Lower leg skin (tissue), 4 donors: Measurements from ENCODE around the gene BMP6. TPM values are rescaled to one million over a fixed set of nuclear protein-coding genes. Genes with fewer than 3 reads are reported as not detected.

Experiments
- DNase-seq, 2 donors: peaks; one replicate each; pipeline ENCODE4 v3.0.0-alpha.2; 2019; ENCODE audit warnings: low spot score in 2 of 2
- H3K4me3 ChIP-seq: fragments of 200-600 bp; sonication (generic); 2 replicates; pipeline ENCODE4 v1.5.1; 2017; ENCODE audit warnings: mild to moderate bottlenecking, low read depth; ENCODE audit not compliant: poor library complexity, severe bottlenecking
- CTCF ChIP-seq, 3 donors: fragments of 450-650 bp; IDR thresholded peaks; one replicate each; pipeline ENCODE4 v1.5.1; 2016; ENCODE audit warnings: antibody characterized with exemption in 3 of 3, mild to moderate bottlenecking in 3 of 3, moderate library complexity in 2 of 3
- POLR2A ChIP-seq, 2 donors: fragments of 450-650 bp; IDR thresholded peaks; one replicate each; pipeline ENCODE4 v1.6.1; 2016 to 2017; ENCODE audit warnings: antibody characterized with exemption in 2 of 2, mild to moderate bottlenecking in 1 of 2, moderate library complexity in 1 of 2
- WGBS, 2 donors: methylation state at CpG; one replicate each; pipeline ENCODE4 v1.1.5; 2018; 5-methylcytosine and 5-hydroxymethylcytosine counted together
- intact Hi-C: fragments of 100-400 bp; cut with DNase I; formaldehyde crosslinking; loops from one replicate; pipeline ENCODE4 v1.15.0; 2023; ENCODE audit warnings: low total_unique reads
- total RNA-seq, 4 donors: library from RNA; depleted of rRNA; stranded (reverse); fragments of >200 nt; gene quantifications; one replicate each; pipeline ENCODE4 v1.1.0, GENCODE V29; 2016

BMP6 gene
- total RNA-seq, 4 donors from 2014 or later: 1.7 to 11.2 (median 6.2) TPM

- TF ChIP-seq CTCF (IDR thresholded peaks at IDR 0.05) (no peak), POLR2A (IDR thresholded peaks at IDR 0.05) (no peak)
- no peak overlapping the region for H3K4me3 ChIP-seq
- 92 to 98% methylated on average over 3 of the region's 3 CpGs for WGBS, 2 donors
- no peak for DNase-seq
- intact Hi-C loops: no loop called here
Observed at GRCh38 chr6:7737106-7737505, 11.2 kb downstream of the BMP6 start.

- intact Hi-C loops: no loop called here
- 94 to 95% methylated on average over 2 of the region's 2 CpGs for WGBS, 2 donors
Observed at GRCh38 chr6:7737867-7738266, 12.0 kb downstream of the BMP6 start.

GRCh38 chr6:7742223-7742785 is 16.4 kb downstream of the BMP6 start:
- intact Hi-C loops: no loop called here
- no peak for DNase-seq

More at GRCh38 chr6:7737867-7738266, 12.0 kb downstream of the BMP6 start:
- DNase-seq: no peak
- no peak for TF ChIP-seq CTCF (IDR thresholded peaks at IDR 0.05)
- no peak for TF ChIP-seq POLR2A (IDR thresholded peaks at IDR 0.05)
- H3K4me3 ChIP-seq: no peak overlapping the region

GRCh38 chr6:7745942-7746341 is 20.0 kb downstream of the BMP6 start:
- DNase-seq: no peak
- intact Hi-C loops: no loop called here

More at GRCh38 chr6:7742223-7742785, 16.4 kb downstream of the BMP6 start:
- no peak overlapping the region for H3K4me3 ChIP-seq
- no peak for TF ChIP-seq POLR2A (IDR thresholded peaks at IDR 0.05)
- TF ChIP-seq CTCF (IDR thresholded peaks at IDR 0.05): no peak
- 77 to 78% methylated on average over 10 of the region's 10 CpGs for WGBS, 2 donors

GRCh38 chr6:7747016-7747415 is 21.1 kb downstream of the BMP6 start:
- H3K4me3 ChIP-seq: no peak overlapping the region
- no peak for DNase-seq
- 89 to 94% methylated on average over 10 of the region's 10 CpGs for WGBS, 2 donors
- TF ChIP-seq CTCF (IDR thresholded peaks at IDR 0.05) (no peak), POLR2A (IDR thresholded peaks at IDR 0.05) (no peak)
- intact Hi-C loops: no loop called here

More at GRCh38 chr6:7745942-7746341, 20.0 kb downstream of the BMP6 start:
- TF ChIP-seq POLR2A (IDR thresholded peaks at IDR 0.05): no peak
- no peak for TF ChIP-seq CTCF (IDR thresholded peaks at IDR 0.05)
- no peak overlapping the region for H3K4me3 ChIP-seq
- WGBS, 2 donors: 91 to 92% methylated on average over 10 of the region's 10 CpGs

- 92% methylated on average over 5 of the region's 5 CpGs for WGBS, 2 donors
- TF ChIP-seq POLR2A (IDR thresholded peaks at IDR 0.05): no peak
- TF ChIP-seq CTCF (IDR thresholded peaks at IDR 0.05): no peak
- no peak for DNase-seq
- intact Hi-C loops: no loop called here
- H3K4me3 ChIP-seq: no peak overlapping the region
Observed at GRCh38 chr6:7747433-7747832, 21.5 kb downstream of the BMP6 start.
